ENCODE data around the gene WHRN. TPM values are rescaled to one million over a fixed set of nuclear protein-coding genes. Genes with fewer than 3 reads are reported as not detected.

The WHRN gene
- total and polyA plus RNA-seq, 9 of the 15 experiments (the other 6 are each of a cell fraction or from before 2014, with no cell fraction given) = 0.31 to 14.1 (median 3.0) TPM

DNA sequence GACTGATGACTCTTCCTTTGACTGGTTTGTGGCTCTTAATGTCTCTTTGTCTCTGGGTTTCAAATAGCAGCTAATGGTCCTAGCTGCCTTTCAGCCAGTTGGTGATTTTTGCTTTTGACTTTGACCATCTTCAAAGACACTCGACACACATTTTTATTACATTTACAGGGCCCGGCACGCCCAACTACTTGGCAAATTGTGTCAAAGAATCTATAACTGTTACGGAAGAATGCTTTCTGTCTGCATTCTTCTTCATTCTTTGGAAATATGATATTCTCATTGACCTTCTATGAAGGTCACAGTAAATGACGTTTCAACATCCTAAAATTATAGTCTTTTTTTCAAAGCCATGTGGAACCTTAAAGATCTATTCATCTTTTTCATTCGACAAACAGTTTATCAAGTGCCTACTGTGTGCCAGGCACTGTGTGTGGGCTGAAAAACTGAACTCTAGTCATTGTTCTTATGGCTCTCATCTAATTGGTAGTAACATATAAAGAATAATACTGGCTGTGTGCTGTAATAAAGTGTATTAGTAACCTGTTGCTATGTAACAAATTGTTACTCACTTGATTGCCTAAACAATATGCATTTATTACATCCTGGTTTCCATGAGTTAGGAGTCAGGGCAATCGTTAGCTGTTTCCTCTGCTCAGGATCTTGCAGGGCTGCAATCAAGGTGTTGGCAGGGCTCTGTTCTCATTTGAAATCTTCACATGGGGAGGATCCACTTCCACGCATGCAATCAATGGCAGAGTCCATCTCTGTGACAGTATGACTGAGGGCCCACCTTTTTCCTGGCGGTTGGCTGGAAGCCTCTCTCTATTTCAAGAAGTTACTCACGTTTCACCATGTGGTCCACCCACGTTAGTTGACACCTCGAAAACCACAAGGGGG is 7.0 kb upstream of the WHRN start:
- ChIA-PET CTCF (ENCODE audit: low intra/inter-chr PET ratio) (no interaction called here), POLR2A (interaction anchor here (0.6 to 1.2 kb wide), 2 partner anchors 9 to 88 kb away, joined by 3 read pairs; no protein-coding TSS in a partner anchor)
- Histone ChIP-seq H3K4me2 (ENCODE audit: insufficient read depth, low read length) (no peak overlapping the region), H3K27me3 (ENCODE audit: control insufficient read depth in 2 of 2, insufficient read depth in 2 of 2, low read length in 2 of 2) (peaks cover 31 to 38% of the 10 kb centered on the region in 2 experiments), H3K36me3 (ENCODE audit: control insufficient read depth, insufficient read depth, low read length) (no peaks in the 10 kb centered on the region), H3K27ac (ENCODE audit: extremely low read depth, low read depth, low read length) (no peak overlapping the region), H3K9me3 (replicated peaks; ENCODE audit: control insufficient read depth, insufficient read depth, low read depth, low read length) (no peaks in the 10 kb centered on the region), H3K4me3 (no peak overlapping the region), H3K9me1 (ENCODE audit: control insufficient read depth, insufficient read depth, low read length) (no peaks in the 10 kb centered on the region), H2AFZ (ENCODE audit: low read depth, low read length) (no peak overlapping the region), H3K79me2 (ENCODE audit: control insufficient read depth, insufficient read depth, low read length) (no peaks in the 10 kb centered on the region), H4K20me1 (replicated peaks; ENCODE audit: control insufficient read depth, insufficient read depth, low read length) (no peaks in the 10 kb centered on the region), H3K9ac (ENCODE audit: insufficient read depth in 1 of 2, low read depth in 2 of 2, low read length in 2 of 2) (no peak overlapping the region), H3K4me1 (replicated peaks in 1 of 2; ENCODE audit: control insufficient read depth in 2 of 2, insufficient read depth in 2 of 2, low read length in 2 of 2) (no peaks in the 10 kb centered on the region; a peak in 1 of 5 replicates)
- no TSS peak for BruUV-seq (replicated peaks)
- 14% methylated on average over 12 of the region's 12 CpGs for WGBS (ENCODE audit: insufficient coverage, low coverage, missing lambda C conversion rate)
- intact Hi-C loops (cut with micrococcal nuclease) = no loop called here
- in situ Hi-C loops (cut with MboI) = no loop called here
- no peak for FAIRE-seq
- ATAC-seq = no peak
- TF ChIP-seq ZNF263 (CRISPR knock-in tag; IDR thresholded peaks at IDR 0.05; ENCODE audit: borderline replicate concordance) (no peak), ZNF146 (CRISPR knock-in tag; IDR thresholded peaks at IDR 0.05; ENCODE audit: unreplicated experiment) (no peak), MECOM (CRISPR knock-in tag; IDR thresholded peaks at IDR 0.05) (no peak)
- DNase-seq (ENCODE audit: extremely low read depth in 1 of 4, low spot score in 3 of 4) = no peak

DNA sequence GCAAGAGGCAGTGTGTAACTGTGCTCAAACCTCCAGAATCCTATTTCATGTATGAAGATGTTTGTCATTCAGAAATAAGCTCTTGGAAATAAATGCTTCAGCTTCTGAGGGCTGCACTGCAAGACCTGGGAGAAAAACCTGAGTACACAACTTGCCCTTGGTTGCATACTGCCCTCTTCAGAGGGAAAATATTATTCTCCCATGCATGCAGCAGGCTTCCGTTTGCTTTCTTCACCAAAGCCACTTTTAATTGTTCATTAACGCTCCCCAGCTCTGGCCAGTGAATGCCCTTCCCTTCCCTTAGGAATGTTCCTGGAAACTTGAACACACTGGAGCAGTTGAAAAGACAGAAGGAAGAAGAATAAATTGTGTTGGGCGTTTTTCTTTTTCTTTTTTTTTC is 2.5 kb upstream of the WHRN start:
- Histone ChIP-seq H3K79me2 (ENCODE audit: control insufficient read depth, insufficient read depth, low read length) (peaks cover 24% of the 10 kb centered on the region), H3K9me1 (ENCODE audit: control insufficient read depth, insufficient read depth, low read length) (no peaks in the 10 kb centered on the region), H3K27me3 (ENCODE audit: control insufficient read depth in 2 of 2, insufficient read depth in 2 of 2, low read length in 2 of 2) (peaks cover 24 to 28% of the 10 kb centered on the region in 2 experiments), H2AFZ (ENCODE audit: low read depth, low read length) (no peak overlapping the region), H3K4me2 (ENCODE audit: insufficient read depth, low read length) (no peak overlapping the region), H3K4me1 (replicated peaks in 1 of 2; ENCODE audit: control insufficient read depth in 2 of 2, insufficient read depth in 2 of 2, low read length in 2 of 2) (peaks cover 14 to 21% of the 10 kb centered on the region in 2 experiments; a peak in 3 of 5 replicates), H4K20me1 (replicated peaks; ENCODE audit: control insufficient read depth, insufficient read depth, low read length) (no peaks in the 10 kb centered on the region), H3K27ac (ENCODE audit: extremely low read depth, low read depth, low read length) (no peak overlapping the region), H3K9me3 (replicated peaks; ENCODE audit: control insufficient read depth, insufficient read depth, low read depth, low read length) (no peaks in the 10 kb centered on the region), H3K36me3 (ENCODE audit: control insufficient read depth, insufficient read depth, low read length) (no peaks in the 10 kb centered on the region), H3K9ac (ENCODE audit: insufficient read depth in 1 of 2, low read depth in 2 of 2, low read length in 2 of 2) (no peak overlapping the region), H3K4me3 (no peak overlapping the region)
- ChIA-PET CTCF (ENCODE audit: low intra/inter-chr PET ratio) (interaction anchor here (1.1 to 1.7 kb wide), 2 partner anchors 73 to 145 kb away, joined by 4 to 7 read pairs; no protein-coding TSS in a partner anchor), POLR2A (interaction anchor here (0.6 to 0.8 kb wide), 2 partner anchors 61 to 91 kb away, joined by 3 read pairs; no protein-coding TSS in a partner anchor)
- intact Hi-C loops (cut with micrococcal nuclease) = loop anchor here (1.0 to 2.0 kb wide), 3 partner anchors 21 to 103 kb away; no protein-coding TSS in a partner anchor
- 0% methylated on average over 3 of the region's 3 CpGs for WGBS (ENCODE audit: insufficient coverage, low coverage, missing lambda C conversion rate)
- DNase-seq (ENCODE audit: extremely low read depth in 1 of 4, low spot score in 3 of 4) = peak in 1 of 4 experiments; percentile 52
- in situ Hi-C loops (cut with MboI) = no loop called here
- BruUV-seq (replicated peaks) = no TSS peak
- peak; percentile 84 for FAIRE-seq
- ATAC-seq = no peak
- TF ChIP-seq RAD21 (CRISPR knock-in tag; conservative IDR thresholded peaks at IDR 0.05 in 1 of 2, IDR thresholded peaks at IDR 0.05 in 1 of 2) = peak; percentile 46 to 74
- 0 out of 2 replicates have a peak, but pooled peaks have one; percentile 14 for TF ChIP-seq KLF16 (IDR thresholded peaks at IDR 0.05)
- no peak for TF ChIP-seq ZNF354B (CRISPR knock-in tag; IDR thresholded peaks at IDR 0.05)
- TF ChIP-seq ZZZ3 (IDR thresholded peaks at IDR 0.05) = no peak
- peak; percentile 32; the same call in 1 of the 2 replicates for TF ChIP-seq SMC3 (conservative IDR thresholded peaks at IDR 0.05; ENCODE audit: insufficient read depth, low read depth, low read length)
- no peak for TF ChIP-seq KDM2B (CRISPR knock-in tag; IDR thresholded peaks at IDR 0.05)
- TF ChIP-seq CREB1 (IDR thresholded peaks at IDR 0.05) = no peak
- TF ChIP-seq CREB1 (CRISPR knock-in tag; IDR thresholded peaks at IDR 0.05) = no peak
- TF ChIP-seq ZNF584 (CRISPR knock-in tag; IDR thresholded peaks at IDR 0.05; ENCODE audit: low read depth) = no peak
- TF ChIP-seq, protein P1, sequence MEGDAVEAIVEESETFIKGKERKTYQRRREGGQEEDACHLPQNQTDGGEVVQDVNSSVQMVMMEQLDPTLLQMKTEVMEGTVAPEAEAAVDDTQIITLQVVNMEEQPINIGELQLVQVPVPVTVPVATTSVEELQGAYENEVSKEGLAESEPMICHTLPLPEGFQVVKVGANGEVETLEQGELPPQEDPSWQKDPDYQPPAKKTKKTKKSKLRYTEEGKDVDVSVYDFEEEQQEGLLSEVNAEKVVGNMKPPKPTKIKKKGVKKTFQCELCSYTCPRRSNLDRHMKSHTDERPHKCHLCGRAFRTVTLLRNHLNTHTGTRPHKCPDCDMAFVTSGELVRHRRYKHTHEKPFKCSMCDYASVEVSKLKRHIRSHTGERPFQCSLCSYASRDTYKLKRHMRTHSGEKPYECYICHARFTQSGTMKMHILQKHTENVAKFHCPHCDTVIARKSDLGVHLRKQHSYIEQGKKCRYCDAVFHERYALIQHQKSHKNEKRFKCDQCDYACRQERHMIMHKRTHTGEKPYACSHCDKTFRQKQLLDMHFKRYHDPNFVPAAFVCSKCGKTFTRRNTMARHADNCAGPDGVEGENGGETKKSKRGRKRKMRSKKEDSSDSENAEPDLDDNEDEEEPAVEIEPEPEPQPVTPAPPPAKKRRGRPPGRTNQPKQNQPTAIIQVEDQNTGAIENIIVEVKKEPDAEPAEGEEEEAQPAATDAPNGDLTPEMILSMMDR (IDR thresholded peaks at IDR 0.05 in 2 of 3, conservative IDR thresholded peaks at IDR 0.05 in 1 of 3; ENCODE audit: insufficient read depth in 2 of 3, low read depth in 1 of 3, low read length in 3 of 3) = peak; percentile 44 to 77 (median 67); a peak in 5 of 6 replicates

All from K562 (cell line).